Stimulated activated CD4-positive, alpha-beta T cell treated with anti-CD3 and anti-CD28 coated beads, TNF-alpha, amount 100 ng/mL, for 1 hour (primary cell): ENCODE results near the gene MAML1.

Experiments
- DNase-seq, 3 donors: peaks; one replicate each; pipeline ENCODE4 v3.0.0-alpha.2; 2020; ENCODE audit warnings: low read depth in 3 of 3, low spot score in 1 of 3

The MAML1 gene

DNA sequence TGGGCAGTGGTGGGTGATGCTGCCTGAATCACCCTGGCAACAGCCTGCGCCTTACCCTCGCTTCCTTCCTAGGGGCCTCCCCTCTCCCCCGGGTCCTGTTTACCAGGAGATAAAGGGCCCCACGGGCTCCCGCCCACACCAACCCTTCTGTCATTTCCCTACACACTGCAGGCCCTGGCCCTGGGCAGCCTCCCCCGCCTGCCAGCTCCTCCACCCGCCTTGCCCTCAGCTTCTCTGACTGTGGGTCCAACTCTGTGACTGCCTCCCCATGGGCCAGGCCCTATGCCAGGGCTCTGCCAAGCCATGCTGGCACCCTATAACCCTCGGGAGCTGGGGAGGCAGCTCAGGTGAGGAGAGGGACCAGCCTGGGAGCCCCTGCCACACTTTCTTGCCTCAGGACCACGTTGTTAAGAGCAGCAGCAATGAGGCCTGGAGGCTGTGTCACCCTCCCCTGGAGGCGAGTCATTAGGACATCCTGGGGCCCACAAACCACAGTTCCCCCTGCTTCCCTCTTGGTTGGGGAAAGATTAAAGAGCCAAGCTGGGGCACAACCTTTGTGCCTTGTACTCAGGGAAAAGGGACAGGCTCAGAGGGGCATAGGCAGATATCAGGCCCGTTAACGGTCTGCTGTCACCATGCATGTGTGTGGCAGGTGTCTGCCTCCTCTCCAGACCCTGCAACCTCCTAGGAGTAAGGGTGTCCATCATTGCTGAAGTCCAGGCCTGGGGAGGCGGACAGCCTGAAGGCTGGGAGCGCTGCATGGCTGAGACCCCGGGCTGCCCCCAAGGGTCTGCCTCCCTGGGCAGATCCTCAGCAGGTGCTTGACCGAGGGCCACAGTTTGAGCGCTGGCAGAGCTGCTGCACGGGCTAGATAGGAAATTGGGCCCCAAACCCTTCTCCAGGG, 71.3 kb downstream of the MAML1 start:
- DNase-seq = no peak

DNA sequence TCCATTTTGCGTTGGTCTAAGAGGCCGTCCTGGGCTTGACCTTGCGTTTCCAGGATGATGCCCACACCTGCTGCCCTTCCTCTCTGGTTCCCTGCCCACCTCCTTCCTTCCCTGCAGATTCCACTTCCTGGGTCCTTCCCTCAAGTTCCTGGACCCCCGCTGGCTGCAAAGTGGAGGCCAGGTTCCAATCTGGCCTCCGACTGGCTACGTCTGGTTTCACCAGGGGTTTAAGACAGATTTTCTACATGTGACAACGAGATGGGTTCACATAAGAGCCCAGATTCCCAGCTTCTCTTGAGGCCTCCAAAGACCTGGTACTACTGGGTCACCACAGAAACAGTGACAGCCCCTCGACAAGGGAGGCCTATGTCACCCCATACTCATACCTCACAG, 71.9 kb downstream of the MAML1 start:
- DNase-seq = no peak

DNA sequence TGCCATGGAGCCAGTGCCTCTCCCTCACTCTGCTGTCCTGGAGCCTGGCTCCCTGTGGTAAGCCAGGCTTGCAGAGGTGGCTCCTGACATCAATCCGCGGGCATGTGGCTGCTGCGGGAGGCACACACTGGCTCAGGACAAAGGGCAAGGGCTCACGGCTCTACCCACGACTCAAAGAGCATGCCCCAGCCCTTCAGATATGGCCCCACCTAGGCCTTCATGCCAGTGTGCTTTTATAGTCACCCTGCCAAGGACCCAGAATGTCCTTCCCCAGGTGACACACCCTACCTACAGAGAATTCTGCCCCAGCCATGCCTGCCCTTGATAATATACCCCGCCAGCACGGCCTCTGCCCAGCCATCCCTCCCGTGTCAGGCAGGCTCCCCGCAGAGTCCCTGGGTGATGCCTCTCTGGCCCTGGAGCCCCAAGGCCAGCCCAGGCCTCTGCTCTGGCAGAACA, 72.5 kb downstream of the MAML1 start:
- DNase-seq = no peak

DNA sequence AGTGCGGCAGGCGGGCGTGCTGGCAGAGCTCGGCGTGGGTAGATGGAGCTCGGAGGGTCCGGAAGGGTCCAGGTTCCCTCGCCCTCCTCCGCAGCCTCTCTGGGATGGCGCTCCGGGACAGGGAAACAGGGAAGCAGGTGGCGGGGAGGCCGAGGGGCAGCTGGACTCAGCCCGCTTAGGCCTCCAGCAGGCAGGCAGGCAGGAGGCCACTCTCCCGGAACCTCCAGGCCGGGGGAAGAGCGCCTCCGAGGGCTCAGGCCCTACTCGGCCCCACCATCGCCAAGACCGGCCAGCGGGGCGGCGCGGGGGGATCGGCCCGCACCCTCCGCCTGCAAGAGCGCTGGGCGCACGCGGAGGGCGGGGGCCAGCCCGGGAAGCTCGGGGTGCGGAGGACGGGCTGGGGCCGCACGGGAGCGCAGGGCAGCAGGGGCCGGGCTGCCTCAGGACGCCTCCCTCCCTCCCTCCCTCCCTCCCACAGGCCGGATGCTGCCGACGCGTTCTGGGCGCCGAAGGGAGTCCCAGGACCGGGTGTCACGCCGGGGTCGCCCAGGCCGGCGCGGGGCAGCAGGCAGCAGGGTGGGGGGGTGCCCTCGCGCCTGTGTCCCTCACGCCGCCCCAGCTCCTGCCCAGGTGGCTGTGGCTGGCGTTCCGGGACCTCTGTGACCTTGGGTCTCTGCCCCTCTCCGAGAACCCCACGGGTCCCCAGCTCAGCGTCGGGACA, 73.1 kb downstream of the MAML1 start:
- no peak for DNase-seq

DNA sequence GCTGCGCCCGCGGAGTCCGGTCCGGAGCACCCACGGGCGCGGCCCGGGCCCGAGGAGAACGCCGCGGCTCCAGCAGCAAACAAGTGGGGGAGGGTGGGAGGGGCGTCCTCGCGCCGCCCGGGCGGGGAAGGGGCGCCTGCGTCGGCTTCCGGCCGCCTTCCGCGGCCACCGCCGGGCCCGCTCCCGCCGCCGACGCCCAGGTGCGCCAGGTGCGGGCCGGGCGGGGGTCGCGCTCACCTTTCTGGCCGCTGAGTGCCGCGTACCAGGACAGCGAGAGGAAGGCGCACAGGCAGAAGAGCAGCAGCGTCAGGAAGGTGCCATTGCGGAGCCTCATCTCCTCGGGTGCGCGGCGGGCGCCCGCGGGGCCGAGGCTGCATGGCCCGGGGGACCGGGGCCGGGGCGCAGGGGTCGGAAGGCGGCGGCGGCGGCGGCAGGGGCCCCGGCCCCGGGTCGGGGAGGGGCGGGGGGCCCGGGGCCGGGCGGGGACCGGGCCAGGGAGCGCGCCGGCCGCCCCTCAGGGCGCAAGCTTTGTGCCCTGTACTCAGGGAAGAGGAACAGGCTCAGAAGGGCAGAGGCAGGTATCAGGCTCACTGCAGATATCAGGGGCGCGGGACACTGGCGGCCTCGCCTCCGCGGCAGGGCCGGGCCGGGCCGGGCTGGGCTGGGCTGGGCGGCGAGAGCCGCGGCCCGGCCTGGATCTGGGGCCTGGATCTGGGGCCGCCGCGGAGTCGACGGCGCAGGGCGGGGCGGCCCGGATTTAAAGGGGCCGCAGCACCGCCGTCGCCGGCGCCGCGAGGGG, 73.8 kb downstream of the MAML1 start, which contains the start of gene MGAT4B:
MGAT4B (minus strand) TSS at position 617 of the 799 bp plus-strand sequence; CDS start at position 334, 283 bp downstream.
- DNase-seq = peak in 1 of 3 donors; percentile 58

DNA sequence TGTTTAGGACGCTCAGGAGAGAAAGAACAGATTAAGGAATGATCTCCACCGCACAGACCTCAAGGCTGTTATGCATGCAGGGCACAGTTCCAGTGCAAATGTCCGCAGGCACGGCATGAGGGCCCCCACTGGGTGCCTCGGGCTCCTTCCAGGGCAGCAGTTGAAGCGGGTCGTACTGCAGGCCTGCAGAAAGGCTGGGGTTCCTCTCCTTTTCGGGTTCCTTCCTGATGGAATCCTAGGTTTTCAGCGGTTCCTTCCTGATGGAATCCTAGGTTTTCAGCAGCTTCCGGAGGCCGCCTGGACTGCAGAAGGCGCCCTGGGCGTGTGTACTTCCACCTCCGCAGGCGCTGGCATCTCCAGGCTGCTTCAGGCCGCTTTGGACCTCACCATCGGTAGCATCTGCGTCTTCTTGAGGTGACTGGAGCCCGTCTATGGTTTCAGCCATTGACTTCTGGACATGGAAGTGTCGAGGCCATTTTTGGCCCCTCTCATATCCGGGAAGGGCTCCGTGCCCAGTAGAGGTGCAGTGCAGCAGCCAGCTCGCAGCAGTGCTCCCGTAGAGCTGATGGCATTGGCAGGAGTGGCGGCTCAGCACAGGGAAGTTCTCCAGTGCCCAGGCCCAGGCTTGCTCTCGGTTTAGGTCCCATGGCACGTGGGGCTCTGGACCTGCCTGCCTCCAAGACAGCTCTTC, 79.7 kb downstream of the MAML1 start:
- DNase-seq = no peak

DNA sequence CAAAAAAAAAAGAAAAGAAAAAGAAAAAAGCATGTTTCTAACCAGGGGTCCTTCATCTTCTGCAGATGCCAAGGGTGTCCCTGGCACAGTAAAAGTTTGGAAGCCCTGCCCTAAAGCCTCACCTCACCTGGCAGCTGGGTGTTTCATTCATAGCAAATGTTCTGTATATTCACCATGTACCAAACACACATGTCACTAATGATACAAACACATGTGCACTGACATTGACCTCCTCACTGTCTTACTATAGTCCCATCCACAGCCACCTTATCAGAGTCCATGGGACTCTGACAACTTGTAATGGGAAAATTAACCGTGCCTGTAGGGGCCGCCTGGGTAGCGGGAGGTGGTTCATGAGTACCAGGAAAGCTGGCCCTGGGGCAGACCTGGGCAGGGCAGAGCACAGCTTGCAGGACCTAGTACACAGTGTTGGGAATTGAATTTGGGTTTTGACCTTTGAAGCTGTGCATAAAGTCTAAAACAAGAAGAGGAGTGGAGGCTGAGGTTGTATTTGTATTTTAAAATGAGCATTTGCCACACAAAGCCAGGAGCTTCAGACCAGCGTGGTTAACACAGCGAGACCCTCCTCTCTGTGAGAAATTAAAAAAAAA, 80.5 kb downstream of the MAML1 start:
- DNase-seq = no peak

DNA sequence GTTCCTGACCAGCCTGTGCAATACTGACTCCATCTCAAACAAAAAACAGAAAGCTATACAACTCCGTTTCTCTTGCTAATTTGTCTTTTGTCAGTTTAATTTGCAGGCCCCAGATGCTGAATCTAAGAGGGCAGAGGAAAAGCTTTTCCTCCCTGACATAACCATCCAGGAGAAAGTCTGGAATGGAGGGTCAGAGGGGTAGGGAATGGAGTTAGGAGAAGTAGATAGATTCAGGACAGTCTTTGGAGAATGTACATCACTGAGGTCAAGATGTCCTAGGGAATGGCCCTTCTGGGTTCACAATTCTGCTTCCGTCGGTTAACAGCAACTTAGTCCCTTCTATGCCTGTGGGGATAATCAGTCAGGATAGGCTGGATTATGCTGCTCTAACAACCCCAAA, 81.5 kb downstream of the MAML1 start:
- DNase-seq = no peak

DNA sequence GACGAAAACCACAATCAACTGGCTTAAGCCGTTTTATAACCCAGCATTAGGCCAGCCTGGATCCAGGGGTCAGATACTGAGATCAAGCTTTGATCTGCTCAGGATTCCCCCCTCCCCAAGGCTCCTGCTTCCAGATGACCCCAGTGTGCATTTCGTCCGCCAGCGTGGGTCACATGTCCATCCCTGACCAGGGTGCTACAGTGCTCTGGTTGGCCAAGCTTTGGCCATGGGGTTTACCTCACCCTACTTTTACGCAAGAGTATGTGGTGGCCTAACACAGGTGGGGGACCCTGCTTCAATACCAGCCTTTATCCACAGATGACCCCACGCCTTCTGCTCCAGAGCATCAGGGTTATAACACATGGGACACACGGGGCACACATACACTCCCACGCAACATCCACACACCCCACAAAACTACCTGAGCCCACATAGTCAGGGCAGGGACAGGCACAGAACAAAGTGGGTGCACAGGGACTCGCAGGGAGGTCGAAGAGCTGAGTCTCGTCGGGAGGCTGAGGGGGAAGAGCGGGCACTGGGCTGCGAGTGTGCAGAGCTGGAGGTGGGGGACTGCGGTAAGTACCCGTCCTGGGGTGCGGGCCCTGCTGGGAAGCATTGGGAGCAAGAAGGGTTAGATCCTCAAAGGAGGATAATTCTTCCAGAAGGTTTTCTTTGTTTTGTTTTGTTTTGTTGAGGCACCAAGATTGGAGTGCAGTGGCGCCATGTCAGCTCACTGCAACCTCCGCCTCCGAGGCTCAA, 83.0 kb downstream of the MAML1 start:
- DNase-seq = no peak

DNA sequence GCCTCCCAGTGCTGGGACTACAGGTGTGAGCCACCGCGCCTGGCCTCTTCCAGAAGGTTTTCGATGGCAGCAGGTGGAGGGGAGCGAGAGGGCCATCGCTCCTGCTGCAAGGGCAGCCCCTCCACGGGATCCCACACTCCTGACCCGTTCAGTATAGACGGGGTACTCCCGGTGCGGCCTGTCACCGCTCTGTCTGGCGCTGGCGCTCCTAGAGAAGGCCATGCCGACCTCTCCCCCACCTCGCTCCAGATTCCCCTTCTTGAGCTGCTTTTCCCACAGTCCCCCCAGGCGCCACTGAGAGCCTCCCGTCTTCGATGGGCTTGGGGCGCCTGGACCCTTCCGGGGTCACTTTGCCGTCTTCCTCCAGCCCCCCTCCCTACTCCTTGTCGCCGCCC, 83.8 kb downstream of the MAML1 start:
- DNase-seq = no peak

DNA sequence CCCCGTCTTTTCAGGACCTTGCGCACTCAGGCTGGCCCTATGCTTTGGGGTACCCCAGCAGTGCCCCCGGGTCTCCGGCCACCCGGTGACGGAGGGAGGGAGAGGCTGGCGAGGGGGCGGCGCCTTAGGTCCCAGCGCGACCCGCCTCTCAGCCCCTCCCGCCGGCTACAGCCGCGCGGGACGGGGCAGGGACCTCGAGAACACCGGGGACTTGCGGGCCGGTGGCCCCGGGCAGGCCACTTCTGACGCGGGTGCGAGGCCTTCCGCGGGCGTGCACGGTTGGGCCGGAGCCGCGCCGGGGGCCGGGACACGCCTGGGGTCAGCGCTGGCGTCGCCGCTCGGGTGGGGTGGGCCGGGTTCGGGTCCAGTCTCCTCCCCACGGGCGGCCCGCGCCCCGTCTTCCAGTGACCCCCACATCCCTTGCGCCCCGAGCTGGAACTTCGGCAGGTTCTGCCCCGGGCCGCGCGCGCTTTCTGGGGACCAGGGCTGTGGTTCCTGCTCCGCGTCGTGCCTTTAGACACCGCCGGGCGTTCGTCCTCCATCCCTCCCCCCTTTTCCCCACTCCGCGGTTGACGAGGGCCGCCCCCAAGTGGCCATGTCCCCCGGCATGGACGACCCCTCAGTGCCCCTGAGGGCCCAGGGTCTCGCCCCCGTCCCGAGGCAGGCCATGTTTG, 84.3 kb downstream of the MAML1 start:
- DNase-seq = no peak

DNA sequence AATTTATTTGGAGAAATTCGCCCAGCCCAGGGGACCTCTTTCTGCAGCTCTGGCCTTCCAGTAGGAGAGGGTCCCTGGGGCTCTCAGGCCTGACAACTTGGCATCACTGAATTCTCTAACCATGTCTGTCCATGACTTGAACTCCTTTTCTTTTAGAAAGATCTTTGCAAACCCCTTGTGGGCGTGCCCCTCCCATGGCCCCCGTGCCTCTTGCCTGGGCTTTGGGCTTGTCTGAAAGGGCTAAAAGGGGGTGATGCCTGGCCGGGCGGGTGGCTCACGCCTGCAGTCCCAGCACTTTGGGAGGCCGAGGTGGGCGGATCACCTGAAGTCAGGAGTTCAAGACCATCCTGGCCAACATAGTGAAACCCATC, 84.8 kb downstream of the MAML1 start:
- no peak for DNase-seq

DNA sequence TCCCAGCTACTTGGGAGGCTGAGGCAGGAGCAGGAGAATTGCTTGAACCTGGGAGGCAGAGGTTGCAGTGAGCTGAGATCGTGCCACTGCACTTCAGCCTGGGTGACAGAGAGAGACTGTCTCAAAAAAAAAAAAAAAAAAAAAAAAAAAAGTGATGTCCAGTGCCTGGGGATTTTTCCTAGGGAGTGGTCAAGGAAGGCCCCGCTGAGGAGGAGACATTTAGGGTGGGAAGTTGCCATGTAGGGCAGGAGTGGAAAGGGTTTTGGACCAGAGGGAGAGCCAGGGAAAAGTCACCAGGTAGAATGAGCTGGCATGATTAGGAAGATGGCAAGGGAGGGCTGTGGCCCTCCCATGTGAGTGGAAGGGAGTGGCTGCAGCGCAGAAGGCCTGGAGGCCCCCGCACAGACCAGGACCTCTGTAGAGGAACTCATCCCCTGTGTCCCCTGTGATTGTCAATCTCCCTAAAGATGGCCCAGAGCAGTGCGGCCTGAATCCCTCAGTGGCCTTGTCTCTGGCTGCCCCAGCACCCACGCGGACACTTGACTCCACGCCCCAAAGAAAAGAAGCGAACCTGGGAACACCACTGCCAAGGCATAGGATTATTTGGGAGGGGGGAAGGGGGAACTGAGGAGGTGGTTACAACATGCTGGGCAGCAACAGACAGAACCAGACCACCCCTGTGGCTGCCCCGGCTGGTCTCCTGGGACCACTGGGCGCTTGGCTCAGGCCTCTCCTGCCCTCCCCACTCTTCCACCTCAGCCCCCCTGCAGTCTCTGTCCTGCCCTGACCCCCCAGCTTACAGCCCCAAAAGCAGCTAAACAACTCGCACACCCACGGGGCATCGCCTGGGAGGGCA, 85.5 kb downstream of the MAML1 start:
- no peak for DNase-seq

DNA sequence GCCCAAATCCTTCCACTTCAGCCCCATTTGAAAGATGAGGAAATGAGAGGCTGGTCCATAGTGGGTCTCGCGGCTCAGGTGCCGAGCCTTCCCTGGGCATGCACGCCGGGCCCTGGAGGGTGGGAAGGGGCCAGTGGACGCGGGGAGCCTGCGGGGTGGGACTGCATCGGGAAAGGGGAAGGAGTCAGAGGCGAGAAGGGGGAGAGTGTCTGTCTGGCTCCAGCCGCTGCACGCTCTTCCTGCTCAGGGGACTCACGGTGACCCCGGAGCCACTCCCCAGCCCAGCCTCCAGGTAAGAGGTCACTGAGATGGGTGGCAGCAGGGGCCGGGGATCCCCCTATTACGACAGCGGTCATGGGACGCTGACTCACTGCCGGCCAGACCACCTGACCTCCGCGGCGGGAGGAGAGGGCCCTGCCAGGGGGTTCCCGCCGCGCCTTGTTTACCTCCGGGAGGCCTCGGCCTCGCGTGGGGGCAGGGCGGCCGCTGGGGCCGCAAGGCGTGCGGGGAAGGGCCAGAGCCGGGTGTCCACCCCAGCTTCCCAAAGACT, 86.2 kb downstream of the MAML1 start:
- DNase-seq = peak; percentile 64 to 80 (median 68)

DNA sequence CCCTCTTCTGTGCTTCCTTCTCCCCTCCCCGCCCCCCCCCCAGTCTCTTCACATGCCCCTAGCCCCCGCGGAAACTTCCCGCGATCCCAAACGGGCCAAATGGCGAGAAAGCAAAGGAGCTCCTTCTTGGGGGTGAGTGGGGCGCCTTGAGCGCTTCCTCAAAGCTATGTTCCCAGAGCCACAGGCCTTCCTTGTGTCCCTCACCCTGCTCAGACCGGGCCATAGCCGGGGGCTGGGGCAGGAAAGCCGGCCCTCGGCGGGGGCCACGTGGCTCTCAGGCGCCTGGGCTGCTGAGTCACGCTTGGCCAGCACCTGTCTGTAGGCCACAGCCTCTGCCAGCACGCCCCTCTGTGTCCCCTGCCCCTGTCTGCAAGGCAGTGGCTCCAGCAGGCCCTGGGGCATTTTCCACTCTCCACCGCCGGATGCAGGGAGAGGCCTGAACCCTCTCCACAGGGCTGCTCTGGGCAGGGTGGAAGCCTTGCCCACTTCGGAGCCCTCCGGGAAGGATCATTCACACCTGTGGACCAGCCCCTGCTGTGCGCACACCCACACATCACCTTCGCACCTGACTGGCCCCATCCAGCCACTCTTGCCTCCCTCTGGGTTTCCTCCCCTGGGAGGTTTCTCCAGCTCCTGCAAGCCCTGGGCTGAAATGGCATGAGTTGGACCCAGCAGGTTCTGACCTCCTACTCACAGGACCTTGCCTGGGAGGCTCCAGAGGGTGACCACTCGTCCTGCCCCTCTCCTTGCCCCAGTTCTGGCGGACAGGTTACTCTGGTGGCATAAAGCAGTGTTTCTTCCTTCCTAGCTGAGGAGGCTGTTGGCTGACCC, 86.9 kb downstream of the MAML1 start:
- DNase-seq = peak in 1 of 3 donors; percentile 34

DNA sequence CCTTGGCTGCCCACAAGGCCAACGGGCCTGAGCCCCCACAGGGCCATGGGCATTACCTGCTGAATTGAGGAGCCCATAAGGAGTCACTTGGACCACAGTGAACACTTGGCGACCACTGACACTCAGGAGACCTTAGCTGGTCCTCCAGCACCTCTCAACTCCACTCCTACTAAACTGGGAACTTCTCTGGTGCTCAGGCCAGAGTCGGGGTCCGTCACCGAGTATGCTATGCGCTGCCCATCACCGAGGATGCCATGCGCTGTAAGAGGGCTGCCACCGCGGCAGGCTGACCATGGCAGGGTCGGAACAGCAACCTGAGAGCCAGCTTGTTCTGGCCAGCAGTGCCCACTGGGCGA, 87.5 kb downstream of the MAML1 start:
- no peak for DNase-seq
